GM21619 (cell line): ENCODE results near the gene HASPIN.

ENCODE experiments used
- ATAC-seq: cut with Tn5 transposase; IDR thresholded peaks from one replicate; pipeline ENCODE4 v1.9.1; 2021; ENCODE audit not compliant: unreplicated experiment

The HASPIN gene

GRCh38 chr17:3762922-3763776 lies 39.4 kb downstream of the HASPIN start:
- ATAC-seq: no peak

DNA sequence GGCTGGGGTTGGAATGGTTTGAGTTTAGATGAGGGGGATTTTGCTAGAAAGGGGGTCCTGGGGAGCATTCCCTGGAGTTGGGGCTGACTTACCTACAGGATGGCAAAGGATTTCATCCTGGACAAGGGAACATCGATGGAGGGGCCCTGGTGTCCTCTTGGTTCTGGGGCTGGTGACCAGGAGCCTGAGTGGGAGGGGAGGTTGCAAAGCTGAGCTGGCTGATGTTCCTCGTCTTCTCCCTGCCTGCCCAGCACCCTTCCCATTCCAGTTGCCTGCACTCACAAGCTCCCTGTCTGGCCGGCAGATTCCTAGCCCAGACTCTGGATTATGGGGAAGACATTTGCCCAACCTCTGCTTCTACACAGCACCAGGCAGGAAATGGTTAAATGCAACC lies 40.1 kb downstream of the HASPIN start:
- no peak for ATAC-seq

- ATAC-seq: no peak
These were observed 42.3 kb downstream of the HASPIN start for GRCh38 chr17:3765981-3766380.

- no peak for ATAC-seq
These were observed 43.1 kb downstream of the HASPIN start for GRCh38 chr17:3766779-3767178.

DNA sequence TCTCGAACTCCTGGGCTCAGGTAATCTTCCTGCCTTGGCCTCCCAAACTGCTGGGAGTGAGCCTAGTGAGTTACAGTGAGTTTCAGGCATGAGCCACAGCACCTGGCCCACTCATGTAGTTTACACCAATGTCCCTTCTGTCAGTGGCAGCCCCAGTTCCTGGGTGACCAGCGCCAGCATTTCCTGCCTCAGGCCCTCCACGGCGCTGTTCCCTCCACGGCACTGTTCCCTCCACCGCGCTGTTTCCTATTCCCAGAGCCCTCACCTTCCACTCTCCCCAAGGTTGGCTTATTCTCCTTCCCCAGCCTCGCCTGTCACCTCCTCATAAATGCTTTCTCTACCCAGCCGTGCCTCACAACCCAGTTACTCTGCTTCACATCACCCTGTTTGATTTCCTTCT lies 44.6 kb downstream of the HASPIN start:
- no peak for ATAC-seq

- no peak for ATAC-seq
These were observed 45.1 kb downstream of the HASPIN start for GRCh38 chr17:3768769-3769168.

DNA sequence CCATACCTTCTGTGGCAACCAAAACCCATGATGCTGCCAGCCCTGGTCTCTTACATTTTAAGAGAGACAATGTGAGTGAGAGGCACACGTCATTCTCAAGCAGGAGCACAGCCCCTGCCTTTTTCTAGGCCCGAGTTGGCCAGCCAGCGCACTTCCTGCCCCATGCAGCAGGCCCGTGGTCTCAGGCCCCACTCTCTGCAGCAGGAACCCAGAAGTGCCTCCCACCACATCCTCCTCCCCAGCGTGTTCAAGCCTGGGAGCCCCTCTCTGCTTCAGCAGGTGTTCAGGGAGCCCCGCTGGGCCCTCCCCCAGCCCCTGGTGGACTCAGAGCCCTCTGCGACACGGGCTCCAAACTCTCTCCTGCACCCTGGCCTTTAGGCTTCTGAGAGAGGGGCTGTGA lies 46.8 kb downstream of the HASPIN start:
- ATAC-seq: no peak

- no peak for ATAC-seq
These were observed 47.4 kb downstream of the HASPIN start for GRCh38 chr17:3771140-3771539.

DNA sequence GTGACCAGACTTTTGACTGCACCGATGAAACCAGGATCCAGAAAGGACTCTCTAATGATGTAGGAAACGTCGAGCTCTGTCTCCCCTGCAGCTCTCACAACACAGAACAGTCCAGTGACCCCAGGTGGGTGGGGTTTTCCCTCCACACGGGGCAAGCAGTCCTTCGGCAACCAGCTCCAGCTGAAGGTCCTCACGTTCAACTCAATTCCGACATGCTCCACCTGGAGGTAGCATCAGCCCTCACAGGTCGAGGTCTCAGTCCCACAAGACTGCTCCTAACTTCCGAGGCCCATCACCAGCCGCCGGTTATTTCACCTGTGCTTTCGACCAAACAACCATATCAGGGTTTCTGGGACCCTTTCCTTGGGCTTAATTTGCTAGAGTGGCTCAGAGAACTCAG lies 49.1 kb downstream of the HASPIN start:
- ATAC-seq: no peak

- no peak for ATAC-seq
These were observed 49.8 kb downstream of the HASPIN start for GRCh38 chr17:3773511-3773910.

- no peak for ATAC-seq
These were observed 50.3 kb downstream of the HASPIN start for GRCh38 chr17:3773966-3774365.
